B cell (primary cell): ENCODE data around the gene OTOP2. TPM values are rescaled to one million over a fixed set of nuclear protein-coding genes. Genes with fewer than 3 reads are reported as not detected.

Experiments
- ATAC-seq: fragments of 200-7000 bp; cut with Tn5 transposase; one replicate; pipeline ENCODE4 v1.10.0; 2021; ENCODE audit warnings: low read depth, mild to moderate bottlenecking, moderate number of reproducible peaks, moderate library complexity
- CTCF ChIA-PET: fragments of 350-600 bp; sonication (Branson Sonifier 250); formaldehyde crosslinking; loops from one replicate; lab custom pipeline; 2021; ENCODE audit warnings: antibody characterized with exemption, inconsistent platforms; lab: Charles Lee
- POLR2A ChIA-PET: fragments of 350-600 bp; sonication (Branson Sonifier 250); formaldehyde crosslinking; loops from one replicate; lab custom pipeline; 2021; ENCODE audit warnings: antibody characterized with exemption; lab: Charles Lee
- DNase-seq: peaks from one replicate; pipeline ENCODE4 v3.0.0; 2013
- H2AFZ ChIP-seq: 2 replicates; pipeline ENCODE4 v1.6.1; 2012; ENCODE audit warnings: mild to moderate bottlenecking, low read depth, low read length; ENCODE audit not compliant: insufficient read depth, poor library complexity, severe bottlenecking
- H3K27ac ChIP-seq, 2 donors: 1 replicate in 1 of 2; 2 replicates in 1 of 2; pipeline ENCODE4 v1.5.1; 2012 to 2013; ENCODE audit warnings: low read length in 2 of 2, mild to moderate bottlenecking in 2 of 2, moderate library complexity in 1 of 2
- H3K27me3 ChIP-seq, 4 experiments: fragments of 200-600 bp in 1 of 4; sonication (generic) in 1 of 4; replicated peaks in 1 of 4; 1 replicate in 2 of 4; 2 replicates in 2 of 4; pipeline versions ENCODE4 v1.6.1 to v1.7.0; 2013 to 2016; ENCODE audit warnings: low read length in 3 of 4, mild to moderate bottlenecking in 2 of 4, mixed read lengths in 1 of 4, moderate library complexity in 1 of 4; ENCODE audit not compliant: insufficient read depth in 4 of 4, control insufficient read depth in 3 of 4; ENCODE audit errors: control extremely low read depth in 1 of 4
- H3K36me3 ChIP-seq, 2 experiments: replicated peaks in 1 of 2; 1 replicate in 1 of 2; 2 replicates in 1 of 2; pipeline versions ENCODE4 v1.6.1 to v1.7.1; 2013; ENCODE audit warnings: low read length in 1 of 2; ENCODE audit not compliant: insufficient read depth in 2 of 2, control insufficient read depth in 1 of 2; ENCODE audit errors: control extremely low read depth in 1 of 2, extremely low read depth in 1 of 2
- H3K4me1 ChIP-seq, 2 donors: fragments of 200-600 bp in 1 of 2; sonication (generic) in 1 of 2; 1 replicate in 1 of 2; 2 replicates in 1 of 2; pipeline versions ENCODE4 v1.5.1 to v1.6.1; 2013 to 2017; ENCODE audit warnings: low read length in 2 of 2; ENCODE audit not compliant: control insufficient read depth in 2 of 2, insufficient read depth in 2 of 2
- H3K4me2 ChIP-seq: replicated peaks from 2 replicates; pipeline ENCODE3; 2012; ENCODE audit warnings: mild to moderate bottlenecking, low read depth, low read length; ENCODE audit not compliant: poor library complexity, severe bottlenecking
- H3K4me3 ChIP-seq, 5 experiments: fragments of 200-600 bp in 1 of 5; sonication (generic) in 1 of 5; 1 replicate in 3 of 5; 2 replicates in 2 of 5; pipeline versions ENCODE4 v1.5.1 to v1.7.0; 2011 to 2016; ENCODE audit warnings: low read length in 4 of 5, mild to moderate bottlenecking in 4 of 5, low read depth in 2 of 5, control low read depth in 1 of 5, moderate library complexity in 1 of 5; ENCODE audit not compliant: insufficient read depth in 1 of 5; ENCODE audit errors: control extremely low read depth in 1 of 5, extremely low read depth in 1 of 5
- H3K79me2 ChIP-seq: fragments of 200-600 bp; sonication (generic); one replicate; pipeline ENCODE4 v1.6.0; 2016; ENCODE audit warnings: low read length; ENCODE audit not compliant: control insufficient read depth, insufficient read depth
- H3K9ac ChIP-seq: fragments of 200-600 bp; sonication (generic); 2 replicates; pipeline ENCODE4 v1.6.1; 2017; ENCODE audit warnings: mild to moderate bottlenecking, low read length, moderate library complexity
- H3K9me3 ChIP-seq, 3 donors: one replicate each; pipeline versions ENCODE4 v1.6.1 to v1.7.1; 2013; ENCODE audit warnings: low read length in 2 of 3; ENCODE audit not compliant: control insufficient read depth in 2 of 3, insufficient read depth in 1 of 3; ENCODE audit errors: control extremely low read depth in 1 of 3
- H4K20me1 ChIP-seq: 2 replicates; pipeline ENCODE4 v1.6.0; 2012; ENCODE audit warnings: mild to moderate bottlenecking, low read length; ENCODE audit not compliant: insufficient read depth, control insufficient read depth, poor library complexity, severe bottlenecking
- H3K27ac Mint-ChIP-seq: one replicate; pipeline ENCODE4 v1.8.0; 2021; ENCODE audit warnings: mixed read lengths
- H3K27me3 Mint-ChIP-seq: one replicate; pipeline ENCODE4 v1.8.0; 2021; ENCODE audit warnings: mixed read lengths
- H3K4me1 Mint-ChIP-seq: one replicate; pipeline ENCODE4 v1.8.0; 2021; ENCODE audit warnings: mixed read lengths
- H3K4me3 Mint-ChIP-seq: one replicate; pipeline ENCODE4 v1.8.0; 2021; ENCODE audit warnings: mixed read lengths
- H3K9me3 Mint-ChIP-seq: one replicate; pipeline ENCODE4 v1.8.0; 2022; ENCODE audit warnings: mixed read lengths; ENCODE audit not compliant: insufficient read depth
- CTCF ChIP-seq: fragments of 200-600 bp; IDR thresholded peaks from one replicate; pipeline ENCODE4 v1.8.0; 2022; ENCODE audit warnings: antibody characterized with exemption, mild to moderate bottlenecking
- EZH2 ChIP-seq: IDR thresholded peaks from 2 replicates; pipeline ENCODE4 v1.6.1; 2012; ENCODE audit warnings: borderline replicate concordance, low read depth, mild to moderate bottlenecking, moderate library complexity, low read length; ENCODE audit not compliant: insufficient read depth, poor library complexity, severe bottlenecking
- WGBS: methylation state at CpG from one replicate; pipeline ENCODE4 v1.1.5; 2013; ENCODE audit warnings: missing lambda C conversion rate; ENCODE audit not compliant: insufficient coverage; 5-methylcytosine and 5-hydroxymethylcytosine counted together
- intact Hi-C: fragments of 100-400 bp; cut with micrococcal nuclease; formaldehyde crosslinking; loops from one replicate; pipeline ENCODE4 v1.10.0; 2022
- polyA plus RNA-seq: library from polyadenylated mRNA; depleted of rRNA; stranded (reverse); fragments of >200 nt; gene quantifications from 2 replicates; pipeline ENCODE4 v1.2.3, GENCODE V29; 2012
- total RNA-seq, 2 donors: library from RNA; stranded (reverse); fragments of 120-200 nt in 1 of 2; gene quantifications; 1 replicate in 1 of 2; 2 replicates in 1 of 2; pipeline versions ENCODE4 v1.2.3 to v1.2.4, GENCODE V29; 2013 to 2022

The OTOP2 gene
- total and polyA plus RNA-seq, 2 donors (not counting 1 experiment from before 2014, with no cell fraction given): not detected

- no peak overlapping the region for H3K9ac ChIP-seq
- H3K27me3 Mint-ChIP-seq: peaks cover 42% of the 10 kb centered on the region
Measured at GRCh38 chr17:74919440-74920305, 4.4 kb upstream of the OTOP2 start.

More at GRCh38 chr17:74919440-74920305, 4.4 kb upstream of the OTOP2 start:
- Mint-ChIP-seq H3K27ac (no peak overlapping the region), H3K9me3 (no peaks in the 10 kb centered on the region), H3K4me1 (peaks cover 9% of the 10 kb centered on the region), H3K4me3 (no peak overlapping the region)
- no peaks in the 10 kb centered on the region for H4K20me1 ChIP-seq
- H3K36me3 ChIP-seq: no peaks in the 10 kb centered on the region
- ChIA-PET POLR2A (interaction anchor here (0.6 kb wide), 1 partner anchor 487 kb away, joined by 5 read pairs; no protein-coding TSS in a partner anchor), CTCF (interaction anchor here (0.6 to 1.0 kb wide), 2 partner anchors 38 to 41 kb away, joined by 5 read pairs; no protein-coding TSS in a partner anchor)
- no peak overlapping the region for H2AFZ ChIP-seq
- WGBS: 71% methylated on average over 67 of the region's 67 CpGs
- DNase-seq (no peak), ATAC-seq (no peak)
- H3K79me2 ChIP-seq: no peaks in the 10 kb centered on the region
- peaks cover 0 to 72% (median 30%) of the 10 kb centered on the region in 4 experiments for H3K27me3 ChIP-seq
- peaks cover 0 to 15% (median 0%) of the 10 kb centered on the region in 3 donors for H3K9me3 ChIP-seq
- TF ChIP-seq CTCF (no peak), EZH2 (no peak)
- peak overlapping the region; percentile 22 for H3K4me2 ChIP-seq
- peaks cover 23 to 24% of the 10 kb centered on the region in 2 donors for H3K4me1 ChIP-seq
- no peak overlapping the region for H3K27ac ChIP-seq
- H3K4me3 ChIP-seq: no peak overlapping the region
- intact Hi-C loops: no loop called here
